ENCODE measurements around the gene RBP3.

- TF ChIP-seq CTCF (IDR thresholded peaks at IDR 0.05): no peak
- TF ChIP-seq ZFX (IDR thresholded peaks at IDR 0.05; ENCODE audit: borderline replicate concordance): no peak
Measured at GRCh38 chr10:47366181-47366631, 18.0 kb downstream of the RBP3 start.
